Transverse colon (tissue), 4 donors: ENCODE data around the gene ALK. TPM values are rescaled to one million over a fixed set of nuclear protein-coding genes. Genes with fewer than 3 reads are reported as not detected.

ENCODE experiments used
- DNase-seq: peaks from one replicate; pipeline ENCODE4 v3.0.0-alpha.2; 2019
- H3K27ac ChIP-seq, 4 donors: fragments of 200-600 bp; sonication (generic); 2 replicates each; pipeline ENCODE4 v1.5.1; 2016 to 2018; ENCODE audit warnings: inconsistent platforms in 4 of 4
- H3K27me3 ChIP-seq: fragments of 200-600 bp; sonication (generic); 2 replicates; pipeline ENCODE4 v1.5.1; 2017; ENCODE audit warnings: inconsistent platforms
- H3K36me3 ChIP-seq, 4 donors: fragments of 200-600 bp; sonication (generic); 2 replicates each; pipeline ENCODE4 v1.5.1; 2017 to 2019; ENCODE audit warnings: inconsistent platforms in 4 of 4
- H3K4me1 ChIP-seq, 4 donors: fragments of 200-600 bp; sonication (generic); 2 replicates each; pipeline ENCODE4 v1.5.1; 2017 to 2020; ENCODE audit warnings: inconsistent platforms in 4 of 4
- H3K4me3 ChIP-seq, 4 donors: fragments of 200-600 bp; sonication (generic); 1 replicate in 1 of 4; 2 replicates in 3 of 4; pipeline versions ENCODE4 v1.5.1 to v1.6.1; 2017 to 2019; ENCODE audit warnings: inconsistent platforms in 4 of 4
- H3K9me3 ChIP-seq, 2 donors: fragments of 200-600 bp; sonication (generic); 2 replicates each; pipeline ENCODE4 v1.5.1; 2017 to 2019; ENCODE audit warnings: inconsistent platforms in 2 of 2
- CTCF ChIP-seq, 5 experiments: fragments of 200-600 bp in 3 of 5; fragments of 450-650 bp in 2 of 5; sonication (generic) in 3 of 5; IDR thresholded peaks; 1 replicate in 2 of 5; 2 replicates in 3 of 5; pipeline ENCODE4 v1.5.1; 2016 to 2017; ENCODE audit warnings: antibody characterized with exemption in 5 of 5, inconsistent platforms in 3 of 5, mild to moderate bottlenecking in 2 of 5, moderate library complexity in 1 of 5
- EP300 ChIP-seq: sonication (generic); formaldehyde crosslinking; IDR thresholded peaks from one replicate; pipeline ENCODE4 v1.6.1; 2017; ENCODE audit warnings: antibody characterized with exemption, low read depth
- POLR2A ChIP-seq: fragments of 450-650 bp; IDR thresholded peaks from one replicate; pipeline ENCODE4 v1.6.1; 2016; ENCODE audit warnings: antibody characterized with exemption, mild to moderate bottlenecking, moderate library complexity
- POLR2AphosphoS5 ChIP-seq, 3 donors: sonication (generic); formaldehyde crosslinking; IDR thresholded peaks; one replicate each; pipeline ENCODE4 v1.6.1; 2016; ENCODE audit warnings: antibody characterized with exemption in 3 of 3
- WGBS, 2 donors: methylation state at CpG; one replicate each; pipeline ENCODE4 v1.1.5; 2018; ENCODE audit warnings: low coverage in 1 of 2; 5-methylcytosine and 5-hydroxymethylcytosine counted together
- in situ Hi-C, 4 donors: fragments of 200-750 bp; cut with MboI; loops; one replicate each; pipeline versions ENCODE4 v1.15.0 to v1.15.1; 2017; ENCODE audit warnings: low sequenced_read_pairs in 3 of 4, low pct_ligation_motif_present in 1 of 4, low pct_unique_long_range_greater_than_20kb in 1 of 4
- intact Hi-C: fragments of 100-400 bp; cut with DNase I; formaldehyde crosslinking; loops from one replicate; pipeline ENCODE4 v1.15.1; 2023; ENCODE audit warnings: low total_unique reads
- total RNA-seq, 4 donors: library from RNA; depleted of rRNA; stranded (reverse); fragments of >200 nt; gene quantifications; one replicate each; pipeline ENCODE4 v1.1.0, GENCODE V29; 2016

The ALK gene
- total RNA-seq, 4 donors from 2014 or later = 0.32 to 0.82 TPM; not detected in 2

GRCh38 chr2:29544917-29545316 lies 376.5 kb downstream of the ALK start:
- TF ChIP-seq POLR2AphosphoS5 (IDR thresholded peaks at IDR 0.05) (no peak), EP300 (no peak), CTCF (IDR thresholded peaks at IDR 0.05) (no peak), POLR2A (no peak)
- intact Hi-C loops (no loop called here), in situ Hi-C loops (no loop called here)
- H3K36me3 ChIP-seq = no peaks in the 10 kb centered on the region
- no peaks in the 10 kb centered on the region for H3K4me1 ChIP-seq
- H3K27me3 ChIP-seq = no peaks in the 10 kb centered on the region
- 59% methylated on average over 2 of the region's 2 CpGs; no CpG with 5 or more reads in 1 of the 2 donors for WGBS, 2 donors
- H3K27ac ChIP-seq = no peak overlapping the region
- no peaks in the 10 kb centered on the region for H3K9me3 ChIP-seq
- H3K4me3 ChIP-seq = no peak overlapping the region
- no peak for DNase-seq

GRCh38 chr2:29544031-29544430 lies 377.4 kb downstream of the ALK start:
- 69 to 71% methylated on average over 2 to 3 of the region's 3 CpGs for WGBS, 2 donors
- no peaks in the 10 kb centered on the region for H3K36me3 ChIP-seq
- intact Hi-C loops = no loop called here

GRCh38 chr2:29535188-29535587 lies 386.2 kb downstream of the ALK start:
- no peaks in the 10 kb centered on the region for H3K4me1 ChIP-seq
- H3K4me3 ChIP-seq = no peak overlapping the region
- no peak for TF ChIP-seq CTCF (IDR thresholded peaks at IDR 0.05)
- no peak for TF ChIP-seq POLR2AphosphoS5 (IDR thresholded peaks at IDR 0.05)
- TF ChIP-seq POLR2A = no peak
- no peak for TF ChIP-seq EP300
- in situ Hi-C loops (no loop called here), intact Hi-C loops (no loop called here)
- WGBS, 2 donors = 63 to 73% methylated on average over 1 of the region's 1 CpG
- DNase-seq = no peak
- H3K36me3 ChIP-seq = no peaks in the 10 kb centered on the region
- H3K27ac ChIP-seq = no peak overlapping the region
- no peaks in the 10 kb centered on the region for H3K9me3 ChIP-seq
- peaks cover 5% of the 10 kb centered on the region for H3K27me3 ChIP-seq

More at GRCh38 chr2:29544031-29544430, 377.4 kb downstream of the ALK start:
- H3K4me3 ChIP-seq = no peak overlapping the region
- no peaks in the 10 kb centered on the region for H3K4me1 ChIP-seq
- DNase-seq = no peak
- in situ Hi-C loops = no loop called here
- H3K27ac ChIP-seq = no peak overlapping the region
- no peaks in the 10 kb centered on the region for H3K27me3 ChIP-seq
- H3K9me3 ChIP-seq = no peaks in the 10 kb centered on the region
- TF ChIP-seq POLR2AphosphoS5 (IDR thresholded peaks at IDR 0.05) = no peak
- TF ChIP-seq EP300 = no peak
- TF ChIP-seq POLR2A = no peak
- TF ChIP-seq CTCF (IDR thresholded peaks at IDR 0.05) = no peak

GRCh38 chr2:29532436-29532835 lies 388.9 kb downstream of the ALK start:
- 65% methylated on average over 1 of the region's 1 CpG; no CpG with 5 or more reads in 1 of the 2 donors for WGBS, 2 donors
- Histone ChIP-seq H3K27ac (no peak overlapping the region), H3K4me3 (no peak overlapping the region), H3K4me1 (peaks cover 0 to 6% (median 0%) of the 10 kb centered on the region in 4 donors), H3K9me3 (no peaks in the 10 kb centered on the region), H3K36me3 (no peaks in the 10 kb centered on the region), H3K27me3 (peaks cover 5% of the 10 kb centered on the region)
- DNase-seq = no peak
- TF ChIP-seq CTCF (IDR thresholded peaks at IDR 0.05) (no peak), EP300 (no peak), POLR2AphosphoS5 (IDR thresholded peaks at IDR 0.05) (no peak), POLR2A (no peak)
- in situ Hi-C loops = no loop called here
- intact Hi-C loops = no loop called here
